GM12872 (cell line): ENCODE results near the gene PHC1.

Experiments used
- TF ChIP-seq, protein P1 (sequence below): IDR thresholded peaks from 3 replicates; pipeline ENCODE4 v1.5.1; 2011; ENCODE audit warnings: low read depth, mild to moderate bottlenecking, low read length, moderate library complexity; ENCODE audit not compliant: insufficient read depth

PHC1 gene

DNA sequence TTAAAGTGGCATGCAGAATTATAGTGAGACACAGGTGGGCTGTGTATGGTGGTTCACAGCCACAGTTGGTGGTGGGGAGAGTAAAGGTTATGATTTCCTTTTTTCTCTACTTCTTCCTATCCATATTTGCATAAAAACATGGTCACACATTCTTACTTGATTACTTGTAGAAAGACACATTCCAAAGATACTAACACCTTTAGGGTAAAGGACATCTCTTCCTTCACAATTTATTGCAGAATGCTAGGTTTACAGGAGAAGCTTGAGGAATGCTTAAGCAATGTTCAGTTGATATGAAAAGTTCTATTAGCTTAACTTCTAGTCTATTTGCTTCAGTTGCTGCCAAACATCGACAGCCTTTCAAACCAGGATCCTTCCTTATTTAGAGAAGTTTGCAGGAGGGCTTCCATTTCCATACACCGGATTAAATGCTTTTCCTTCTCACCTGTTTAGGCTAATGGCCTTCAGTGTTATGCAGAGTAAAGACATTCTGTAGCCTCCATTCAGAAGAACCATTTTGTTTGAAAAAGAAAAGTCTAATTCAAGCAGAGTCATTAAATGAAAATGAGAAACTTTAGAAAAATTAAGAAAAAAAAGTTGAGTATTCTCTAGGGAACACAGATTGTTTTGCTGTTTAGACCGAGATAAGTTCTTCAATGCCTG lies 2.6 kb upstream of the PHC1 start:
- TF ChIP-seq, protein P1, sequence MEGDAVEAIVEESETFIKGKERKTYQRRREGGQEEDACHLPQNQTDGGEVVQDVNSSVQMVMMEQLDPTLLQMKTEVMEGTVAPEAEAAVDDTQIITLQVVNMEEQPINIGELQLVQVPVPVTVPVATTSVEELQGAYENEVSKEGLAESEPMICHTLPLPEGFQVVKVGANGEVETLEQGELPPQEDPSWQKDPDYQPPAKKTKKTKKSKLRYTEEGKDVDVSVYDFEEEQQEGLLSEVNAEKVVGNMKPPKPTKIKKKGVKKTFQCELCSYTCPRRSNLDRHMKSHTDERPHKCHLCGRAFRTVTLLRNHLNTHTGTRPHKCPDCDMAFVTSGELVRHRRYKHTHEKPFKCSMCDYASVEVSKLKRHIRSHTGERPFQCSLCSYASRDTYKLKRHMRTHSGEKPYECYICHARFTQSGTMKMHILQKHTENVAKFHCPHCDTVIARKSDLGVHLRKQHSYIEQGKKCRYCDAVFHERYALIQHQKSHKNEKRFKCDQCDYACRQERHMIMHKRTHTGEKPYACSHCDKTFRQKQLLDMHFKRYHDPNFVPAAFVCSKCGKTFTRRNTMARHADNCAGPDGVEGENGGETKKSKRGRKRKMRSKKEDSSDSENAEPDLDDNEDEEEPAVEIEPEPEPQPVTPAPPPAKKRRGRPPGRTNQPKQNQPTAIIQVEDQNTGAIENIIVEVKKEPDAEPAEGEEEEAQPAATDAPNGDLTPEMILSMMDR = no peak

DNA sequence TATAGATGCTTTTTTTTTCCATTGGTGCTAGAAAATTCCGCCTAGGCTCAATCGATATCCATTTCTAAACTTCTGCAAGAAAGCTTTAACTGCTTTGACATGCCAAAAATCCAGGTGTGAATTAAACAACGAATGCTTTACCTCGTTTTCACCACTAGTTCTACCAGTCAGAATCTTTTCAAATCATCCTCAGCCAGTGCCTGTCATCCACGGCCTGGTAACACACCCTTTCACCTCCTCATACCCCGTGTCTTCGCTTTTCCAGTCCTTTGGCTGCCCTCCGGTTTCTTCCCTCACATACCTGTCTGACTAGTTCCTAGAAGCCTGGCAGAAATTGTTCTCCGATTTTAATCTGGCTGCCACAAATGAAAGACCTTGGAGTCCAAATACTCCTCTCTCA lies 1.4 kb upstream of the PHC1 start:
- TF ChIP-seq, protein P1 = peak; percentile 35; the same call in 2 of the 3 replicates

DNA sequence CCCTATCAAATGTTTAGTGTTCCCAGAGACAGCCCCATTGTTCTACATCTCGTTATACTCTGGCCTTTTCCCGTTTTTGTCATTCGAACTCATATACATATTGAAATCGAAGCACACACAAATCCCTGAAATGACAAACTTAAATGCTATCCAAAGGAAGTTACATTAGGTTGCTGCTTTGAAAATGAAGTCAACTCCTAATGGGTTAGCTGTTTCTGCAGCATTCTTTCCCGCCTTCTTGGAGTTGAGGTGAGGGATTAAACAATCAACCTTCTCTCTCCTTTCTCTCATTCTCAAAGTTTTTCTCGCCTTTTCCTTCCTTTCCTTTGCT lies 642 bp upstream of the PHC1 start:
- TF ChIP-seq, protein P1 = no peak

DNA sequence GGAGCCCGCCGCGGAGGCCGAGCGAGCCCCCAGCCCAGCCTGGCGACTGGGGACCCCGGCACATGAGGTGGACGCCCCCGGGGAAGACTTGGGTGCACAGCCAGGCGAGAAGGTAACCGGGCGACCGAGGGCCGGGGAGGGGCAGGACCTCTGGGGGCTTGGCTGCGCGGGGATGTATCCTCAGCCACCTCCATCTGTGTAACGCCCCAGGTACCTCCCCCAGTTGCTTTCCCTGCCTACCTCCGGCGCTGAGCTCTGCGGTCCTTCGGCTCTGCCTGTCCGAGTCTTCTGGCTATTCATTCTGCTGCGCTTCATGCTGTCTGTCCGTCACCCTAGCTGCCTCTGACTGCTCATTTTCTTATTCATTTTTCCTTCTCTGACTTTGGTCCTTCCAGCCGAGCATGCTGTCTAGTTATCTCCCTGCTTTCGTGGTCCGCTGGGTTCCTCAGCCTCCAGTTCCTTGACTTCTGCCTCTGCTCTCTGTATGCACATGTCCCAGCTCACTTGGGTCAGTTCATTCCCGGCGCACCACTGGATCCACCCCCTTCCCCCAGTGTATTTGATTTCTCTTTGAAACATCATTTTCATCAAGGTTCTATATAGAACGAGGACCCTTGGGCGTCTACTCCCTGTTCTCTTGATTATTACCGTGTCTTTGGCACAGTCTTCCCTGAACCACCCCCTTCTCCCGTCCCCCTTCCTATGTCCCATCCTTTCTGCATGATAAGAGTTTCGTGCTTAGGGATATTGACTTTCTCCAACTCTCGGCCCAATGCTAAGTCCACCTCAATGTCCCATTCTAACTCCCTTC lies 612 bp downstream of the PHC1 start:
- TF ChIP-seq, protein P1 = no peak

DNA sequence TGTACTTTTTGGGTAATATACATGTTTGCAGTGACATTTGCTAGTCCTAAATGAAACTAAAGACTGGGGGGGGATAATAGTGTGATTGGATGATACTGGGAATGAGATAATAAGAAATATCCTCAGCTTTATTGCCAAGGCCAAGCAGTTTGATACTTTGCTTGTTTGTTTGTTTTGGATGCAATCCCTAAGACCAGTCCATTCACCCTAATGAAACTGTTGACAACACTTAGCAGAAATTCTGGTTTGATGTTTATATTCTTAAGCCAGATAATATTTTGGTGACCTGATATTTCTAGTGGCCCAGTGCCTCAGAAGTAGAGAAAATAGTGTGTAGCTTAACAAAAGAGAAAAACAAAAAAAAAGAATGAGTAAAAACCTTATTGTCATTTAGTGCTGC lies 1.8 kb downstream of the PHC1 start:
- TF ChIP-seq, protein P1 = no peak

DNA sequence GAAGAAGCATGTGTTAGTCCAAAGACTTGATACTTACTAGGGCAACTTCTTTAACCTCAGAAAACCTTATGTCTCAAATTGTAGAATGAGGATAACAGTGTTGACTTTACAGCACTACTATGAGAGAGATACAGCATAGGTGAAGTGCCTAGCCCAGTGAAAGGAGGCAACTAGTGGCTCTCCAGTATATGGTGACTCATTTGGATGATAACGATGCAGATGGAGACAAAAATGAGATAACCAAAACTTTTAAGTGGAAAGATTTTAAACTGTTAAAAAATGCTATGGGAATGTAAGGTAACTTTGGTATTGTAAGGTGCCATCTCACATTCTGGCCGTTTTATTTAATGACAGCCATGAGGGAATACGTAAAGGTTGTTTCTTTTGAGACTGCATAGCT lies 2.7 kb downstream of the PHC1 start:
- TF ChIP-seq, protein P1 = no peak

DNA sequence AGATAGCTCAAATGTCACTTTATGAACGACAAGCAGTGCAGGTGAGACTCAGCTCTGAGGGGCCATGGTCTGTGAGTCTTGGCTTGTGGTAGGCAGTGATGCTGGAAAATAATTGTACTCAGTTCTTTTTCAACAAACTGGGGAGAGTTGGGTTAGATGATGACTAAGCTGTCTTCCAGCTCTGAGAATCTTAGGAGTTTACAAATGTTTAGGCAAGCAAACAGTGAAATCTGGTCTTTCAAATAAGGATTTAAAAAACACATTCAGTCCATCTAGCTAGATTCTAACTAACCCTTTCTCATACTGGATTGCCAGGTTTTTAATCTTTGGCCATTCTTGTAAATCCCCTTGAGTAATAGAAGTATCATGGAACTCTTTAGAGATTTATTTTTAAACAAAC lies 3.4 kb downstream of the PHC1 start:
- TF ChIP-seq, protein P1 = no peak
